GM18511 (cell line): ENCODE data around the gene KRTAP19-2.
"Not testable (repeated sequence)": the region's sequence is repeated elsewhere in the genome, so short reads cannot be mapped to it uniquely, and the experiment has no call there.

Experiments
- ATAC-seq: cut with Tn5 transposase; IDR thresholded peaks from one replicate; pipeline ENCODE4 v1.9.1; 2021; ENCODE audit warnings: mild to moderate bottlenecking, moderate library complexity; ENCODE audit not compliant: unreplicated experiment

KRTAP19-2 gene

GRCh38 chr21:30487336-30487735, at the start of gene KRTAP19-2:
Gene KRTAP19-2, minus strand, starts transcription at chr21:30487436. Its CDS starts 88 bp downstream, at chr21:30487348.
- ATAC-seq, result no peak

- no peak for ATAC-seq
Measured at GRCh38 chr21:30518876-30519275, 31.6 kb upstream of the KRTAP19-2 start.

- no peak for ATAC-seq
Measured at GRCh38 chr21:30515681-30516080, 28.4 kb upstream of the KRTAP19-2 start.

- not testable (repeated sequence) for ATAC-seq
Measured at GRCh38 chr21:30505621-30506205, 18.5 kb upstream of the KRTAP19-2 start.

- no peak for ATAC-seq
Measured at GRCh38 chr21:30502041-30502440, 14.8 kb upstream of the KRTAP19-2 start, which contains the start of gene KRTAP19-5. Gene KRTAP19-5, minus strand, starts transcription at chr21:30502141. Its CDS starts 51 bp downstream, at chr21:30502090.

- ATAC-seq, result no peak
Measured at GRCh38 chr21:30497065-30497464, 9.8 kb upstream of the KRTAP19-2 start, which contains the start of gene KRTAP19-4. Gene KRTAP19-4, minus strand, starts transcription at chr21:30497165. Its CDS starts 55 bp downstream, at chr21:30497110.

GRCh38 chr21:30491963-30492428, 4.8 kb upstream of the KRTAP19-2 start, which contains the start of gene KRTAP19-3:
Gene KRTAP19-3, minus strand, starts transcription at chr21:30492013. Its CDS starts 56 bp downstream, at chr21:30491957.
- ATAC-seq, result no peak

- ATAC-seq, result no peak
Measured at GRCh38 chr21:30486180-30486579, 1.1 kb downstream of the KRTAP19-2 start.

- ATAC-seq, result no peak
Measured at GRCh38 chr21:30482130-30482529, 5.1 kb downstream of the KRTAP19-2 start.

- no peak for ATAC-seq
Measured at GRCh38 chr21:30480145-30480544, 7.1 kb downstream of the KRTAP19-2 start, which contains the start of gene KRTAP19-1. Gene KRTAP19-1, minus strand, starts transcription at chr21:30480367. Its CDS starts 50 bp downstream, at chr21:30480317.

- no peak for ATAC-seq
Measured at GRCh38 chr21:30479259-30479658, 8.0 kb downstream of the KRTAP19-2 start.

GRCh38 chr21:30478004-30478403, 9.2 kb downstream of the KRTAP19-2 start:
- ATAC-seq, result no peak

GRCh38 chr21:30468900-30469714, 18.1 kb downstream of the KRTAP19-2 start:
- no peak for ATAC-seq

- no peak for ATAC-seq
Measured at GRCh38 chr21:30463713-30464112, 23.5 kb downstream of the KRTAP19-2 start.

- no peak for ATAC-seq
Measured at GRCh38 chr21:30448514-30448913, 38.7 kb downstream of the KRTAP19-2 start.

- no peak for ATAC-seq
Measured at GRCh38 chr21:30447056-30447455, 40.2 kb downstream of the KRTAP19-2 start.

GRCh38 chr21:30444204-30444603, 43.0 kb downstream of the KRTAP19-2 start:
- no peak for ATAC-seq

- no peak for ATAC-seq
Measured at GRCh38 chr21:30443226-30443625, 44.0 kb downstream of the KRTAP19-2 start.

- no peak for ATAC-seq
Measured at GRCh38 chr21:30439975-30440374, 47.3 kb downstream of the KRTAP19-2 start, which contains the start of gene KRTAP15-1. Gene KRTAP15-1, plus strand, starts transcription at chr21:30440275. Its CDS starts 53 bp downstream, at chr21:30440328.
